NCI-H460 (cell line): ENCODE data around the gene SCN1A. TPM values are rescaled to one million over a fixed set of nuclear protein-coding genes. Genes with fewer than 3 reads are reported as not detected.
"Not testable (repeated sequence)": the region's sequence is repeated elsewhere in the genome, so short reads cannot be mapped to it uniquely, and the experiment has no call there.

ENCODE experiments used
- DNase-seq: peaks from one replicate; pipeline ENCODE4 v3.0.0-alpha.2; 2016; ENCODE audit warnings: low read depth; ENCODE audit errors: extremely low read depth
- total RNA-seq: library from RNA; depleted of rRNA; stranded (reverse); fragments of >200 nt; shearing (Covaris generic); gene quantifications from 2 replicates; pipeline ENCODE4 v1.2.3, GENCODE V29; 2014

The SCN1A gene
- total RNA-seq, 1 experiment from 2014 or later: 0.05 TPM

DNA sequence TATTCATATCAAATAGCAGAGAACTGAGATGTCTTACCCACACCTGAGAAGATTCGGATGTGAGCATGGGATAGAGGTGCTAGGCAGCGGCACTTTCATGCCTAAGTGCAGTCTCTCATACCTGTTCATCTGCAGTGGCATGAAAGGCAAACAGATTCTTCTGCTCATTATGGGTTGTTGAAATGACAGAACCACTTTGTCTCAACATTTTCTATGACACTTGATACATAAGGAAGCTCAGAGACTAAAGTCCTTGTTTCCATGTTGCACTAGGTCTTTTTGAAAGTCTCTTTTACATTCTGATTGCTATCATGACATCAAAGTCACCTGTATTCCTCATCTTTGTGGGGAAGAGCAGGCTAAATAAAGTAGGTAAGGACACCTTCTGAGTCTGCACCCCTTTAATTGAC, 8.0 kb upstream of the SCN1A start:
- no peak for DNase-seq

DNA sequence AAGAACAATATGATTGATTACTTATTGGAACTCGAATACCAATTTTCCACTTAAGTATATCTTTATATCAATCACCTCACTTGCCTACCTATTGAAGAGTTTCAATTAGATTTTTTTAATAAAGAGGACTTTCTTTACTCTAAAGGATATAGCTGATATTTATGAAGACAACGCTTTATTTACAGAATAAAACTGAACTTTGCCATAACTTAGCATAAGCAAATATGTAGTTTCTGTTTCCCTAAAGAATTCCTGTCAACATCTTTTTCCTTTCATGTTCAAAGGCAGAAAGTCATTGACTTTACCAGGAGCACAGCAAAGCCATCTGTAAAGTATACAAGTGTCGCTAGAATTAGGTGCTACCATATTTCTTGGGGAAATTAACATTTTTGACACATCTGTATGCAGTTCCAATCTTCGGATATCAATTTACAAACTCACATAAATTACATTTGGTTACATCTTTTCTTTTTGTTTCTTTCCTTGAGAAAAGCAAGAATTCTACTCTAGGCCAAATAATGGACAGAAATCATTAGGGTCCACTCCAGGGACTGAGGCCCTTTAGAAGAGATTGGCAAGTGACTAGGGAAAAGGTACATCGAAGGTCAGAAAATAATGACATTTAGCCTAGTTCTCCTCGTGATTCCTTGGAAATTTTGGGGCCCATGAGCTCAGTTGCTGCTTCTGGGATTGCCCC, 7.5 kb upstream of the SCN1A start:
- no peak for DNase-seq

DNA sequence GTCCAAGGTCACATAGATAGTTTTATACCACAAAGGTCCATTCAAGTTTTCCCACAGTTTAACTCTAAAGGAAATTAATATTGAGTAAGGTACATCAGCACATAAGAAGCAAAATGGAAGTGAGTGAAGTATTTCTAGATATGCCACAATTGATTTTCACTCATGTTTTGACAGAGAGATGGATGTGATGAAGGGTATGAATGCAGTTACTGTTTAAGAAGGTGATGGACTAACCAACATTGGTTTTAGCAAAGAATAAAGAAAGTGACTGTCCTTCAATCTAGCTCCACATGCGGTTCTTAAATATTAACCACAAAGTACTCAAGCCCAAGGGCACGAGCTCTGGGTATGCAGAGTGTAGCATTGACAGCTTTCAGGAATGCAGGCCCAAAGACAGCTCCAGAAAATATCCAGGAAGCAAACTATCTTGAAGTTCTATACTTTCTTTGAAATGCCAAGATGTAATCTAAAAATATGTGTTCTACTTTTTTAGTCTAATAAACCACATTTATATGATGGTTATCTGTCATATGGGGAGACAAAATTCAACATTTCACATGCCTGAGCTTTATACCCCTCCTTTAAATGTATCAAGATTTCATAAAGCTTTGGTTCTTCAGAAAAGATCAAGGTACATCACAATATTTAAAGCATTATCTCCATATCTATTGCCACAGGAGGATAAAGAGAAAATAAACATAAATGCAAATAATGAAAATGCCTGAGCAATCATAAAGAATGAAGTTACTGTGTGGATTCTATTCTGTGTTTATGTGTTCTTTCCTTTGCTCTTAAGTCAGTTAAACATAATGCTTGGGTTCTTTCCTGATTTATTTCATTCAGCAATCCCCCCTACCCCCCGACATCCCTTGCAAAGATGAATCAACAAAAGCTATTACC, 6.7 kb upstream of the SCN1A start:
- no peak for DNase-seq

DNA sequence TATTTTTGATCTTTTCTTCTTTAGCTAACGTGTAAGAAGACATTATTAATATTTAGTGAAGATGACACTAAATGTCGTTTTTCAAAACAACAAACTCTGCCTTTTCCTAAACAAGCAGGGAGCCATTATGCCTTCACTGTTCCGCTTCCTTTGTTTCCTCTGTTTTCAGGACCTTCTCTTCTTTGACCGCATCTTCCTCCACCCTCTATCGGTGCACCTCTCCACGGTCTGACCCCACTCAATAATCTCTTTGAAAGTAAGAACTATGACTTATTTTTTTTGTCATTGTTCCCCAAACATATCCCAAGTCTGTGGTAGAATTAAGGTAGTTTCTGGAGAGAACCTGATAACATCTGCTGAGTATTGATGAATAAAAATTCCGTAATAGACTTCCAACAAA, 5.8 kb upstream of the SCN1A start:
- DNase-seq: no peak

DNA sequence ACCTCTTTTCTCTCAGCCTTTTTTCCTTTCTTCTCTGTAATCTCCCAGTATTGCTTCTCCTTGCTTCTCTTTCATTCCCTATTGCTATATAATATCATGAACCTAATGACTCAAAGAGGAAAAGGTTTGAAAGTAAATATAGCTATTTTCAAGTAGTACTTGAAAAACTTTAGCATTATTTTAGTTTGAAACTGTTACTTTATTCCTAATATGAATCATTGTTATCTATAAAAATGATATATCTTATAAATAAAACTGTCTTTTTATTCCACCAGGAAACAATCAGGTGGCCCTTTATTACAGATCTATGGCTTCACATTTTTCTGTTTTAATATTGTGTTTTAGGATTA, 311 bp upstream of the SCN1A start:
- no peak for DNase-seq

DNA sequence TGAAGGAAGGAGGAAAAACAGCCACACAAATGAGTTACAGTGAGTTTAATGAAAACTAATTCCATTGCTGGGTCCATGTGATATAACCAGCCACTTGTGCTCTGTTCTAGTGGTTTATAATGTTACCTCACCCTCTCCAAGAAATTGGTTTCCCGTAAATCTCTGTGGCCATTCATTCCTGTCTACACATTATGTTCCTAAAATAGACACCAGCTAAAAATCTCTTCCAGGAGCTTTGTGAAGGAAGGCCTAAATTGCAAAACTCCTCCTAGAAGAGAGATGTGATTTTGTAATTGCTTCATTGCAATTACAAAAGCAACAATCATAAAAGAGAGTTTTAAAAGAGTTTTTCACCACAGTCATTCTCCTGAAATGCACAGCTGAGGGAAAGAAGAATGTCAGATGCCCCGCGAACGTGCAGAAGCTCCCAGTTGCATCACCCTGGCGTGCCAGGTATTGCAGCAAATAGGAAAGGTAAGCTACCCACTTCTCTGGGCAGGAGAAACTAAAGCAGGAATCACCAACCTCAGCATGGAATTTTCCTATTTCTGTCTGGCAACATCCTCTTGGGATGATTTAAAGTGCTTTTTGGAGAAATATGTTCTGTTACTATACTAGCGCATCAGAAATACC, 1.7 kb downstream of the SCN1A start:
- DNase-seq: no peak

DNA sequence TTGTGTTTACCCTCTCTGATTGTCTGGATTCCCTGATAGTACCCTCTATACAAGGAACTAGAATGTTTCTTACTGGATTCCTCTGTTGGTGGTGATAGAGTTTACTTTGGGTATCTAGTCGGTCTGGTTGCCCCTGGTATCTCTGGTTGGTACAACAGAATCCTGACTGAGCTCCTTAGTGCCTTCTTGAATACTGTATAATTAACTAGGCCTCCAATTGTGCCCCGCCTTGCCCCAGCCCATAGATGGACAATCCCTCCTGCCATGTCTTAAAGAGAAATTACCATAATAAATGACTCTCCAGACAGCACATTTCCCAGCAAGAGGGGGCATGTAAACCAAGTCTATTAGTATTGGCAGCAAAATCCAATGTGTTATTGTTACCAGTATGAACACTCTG, 2.3 kb downstream of the SCN1A start:
- DNase-seq: no peak

DNA sequence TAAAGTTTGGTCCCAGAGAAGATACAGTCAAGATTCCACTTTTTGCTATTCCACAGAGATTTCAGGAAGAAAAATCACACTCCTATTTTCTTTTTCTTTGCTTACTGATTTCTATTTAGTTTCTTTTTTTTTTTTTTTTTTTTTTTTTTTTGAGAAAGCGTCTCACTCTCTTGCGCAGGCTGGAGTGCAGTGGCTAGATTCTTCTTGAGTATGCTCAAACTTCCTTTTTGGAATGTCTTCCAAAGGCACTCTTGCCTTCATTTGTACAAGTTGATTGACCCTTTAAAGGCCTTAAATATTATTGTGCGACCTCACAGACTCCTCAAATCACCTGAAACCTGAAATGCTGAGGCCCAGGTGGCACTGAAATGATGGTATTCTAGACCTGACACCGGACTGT, 9.6 kb downstream of the SCN1A start:
- no peak for DNase-seq

DNA sequence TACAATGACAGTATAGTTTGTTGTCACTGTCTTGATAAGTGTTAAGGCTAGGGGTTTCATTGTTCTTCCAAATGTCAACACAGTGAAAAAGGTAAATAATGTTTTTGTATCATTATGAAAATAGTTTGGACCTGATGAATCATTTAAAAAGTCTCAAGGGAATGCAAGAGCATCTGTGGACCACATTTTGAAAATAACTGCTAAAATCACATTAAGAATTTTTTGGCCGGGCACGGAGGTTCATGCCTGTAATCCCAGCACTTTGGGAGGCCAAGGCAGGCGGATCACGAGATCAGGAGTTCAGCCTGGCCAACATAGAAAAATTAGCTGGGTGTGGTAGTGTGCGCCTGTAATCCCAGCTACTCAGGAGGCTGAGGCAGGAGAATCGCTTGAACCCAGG, 10.3 kb downstream of the SCN1A start:
- no peak for DNase-seq

DNA sequence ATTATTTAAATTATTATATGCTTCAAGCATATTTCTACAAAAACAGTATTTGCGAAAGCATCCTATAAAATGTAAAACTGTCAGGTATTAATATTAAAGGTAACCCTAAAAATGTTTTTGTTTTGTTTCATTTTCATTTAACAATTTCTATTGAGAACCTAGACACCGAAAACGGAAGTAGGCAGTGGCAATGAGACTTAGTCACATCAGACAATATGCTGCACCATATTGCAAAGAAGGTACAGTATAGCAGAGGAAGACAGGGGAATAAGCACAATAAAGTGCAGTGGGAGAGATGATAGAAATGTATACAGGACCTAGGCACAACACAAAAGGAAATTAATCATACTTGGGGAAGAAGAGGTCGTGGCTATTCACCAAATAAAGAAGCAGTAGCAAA, 12.2 kb downstream of the SCN1A start:
- DNase-seq: no peak

DNA sequence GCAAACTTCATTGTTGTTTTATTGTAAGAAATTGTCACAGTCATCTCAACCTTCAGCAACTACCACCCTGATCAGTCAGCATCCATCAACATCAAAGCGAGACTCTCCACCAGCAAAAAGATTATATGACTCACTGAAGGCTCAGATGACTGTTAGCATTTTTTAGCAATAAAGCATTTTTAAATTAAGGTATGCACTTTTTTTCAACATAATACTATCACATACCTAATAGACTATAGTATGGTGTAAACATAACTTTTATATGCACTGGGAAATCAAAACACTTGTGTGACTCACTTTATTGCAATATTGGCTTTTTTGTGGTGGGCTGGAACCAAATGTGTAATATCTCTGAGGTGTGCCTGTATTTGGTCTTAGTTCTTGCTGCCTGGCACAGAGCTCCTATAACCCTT, 15.6 kb downstream of the SCN1A start:
- no peak for DNase-seq

DNA sequence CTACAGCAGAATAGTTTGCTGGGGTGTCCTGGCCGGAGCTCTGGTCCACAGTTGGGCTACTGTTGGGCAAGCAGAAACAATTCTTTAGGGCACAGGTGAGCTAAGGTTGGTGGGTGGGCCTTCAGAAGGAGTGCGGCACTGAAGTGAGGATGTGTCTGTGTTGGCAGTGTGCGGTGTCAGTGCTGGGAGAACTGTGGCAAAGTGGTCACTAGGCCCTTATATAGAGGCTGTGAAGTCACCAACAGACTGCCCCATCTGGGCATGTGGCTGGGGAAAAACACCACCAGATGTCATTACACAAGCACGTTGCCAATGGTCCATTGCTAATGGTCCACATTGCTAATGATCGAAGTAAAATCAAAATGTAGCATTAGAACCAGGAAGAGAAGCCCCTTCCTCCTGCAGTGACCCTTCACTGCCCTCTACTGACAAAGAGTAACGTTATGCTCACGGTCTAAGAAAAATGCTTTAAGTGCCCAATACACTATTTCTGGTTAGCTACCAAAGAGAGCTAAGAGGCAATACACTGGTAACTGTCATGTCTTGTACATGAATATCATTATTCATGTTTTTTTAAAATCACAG, 21.3 kb downstream of the SCN1A start:
- peak; percentile 38 for DNase-seq

DNA sequence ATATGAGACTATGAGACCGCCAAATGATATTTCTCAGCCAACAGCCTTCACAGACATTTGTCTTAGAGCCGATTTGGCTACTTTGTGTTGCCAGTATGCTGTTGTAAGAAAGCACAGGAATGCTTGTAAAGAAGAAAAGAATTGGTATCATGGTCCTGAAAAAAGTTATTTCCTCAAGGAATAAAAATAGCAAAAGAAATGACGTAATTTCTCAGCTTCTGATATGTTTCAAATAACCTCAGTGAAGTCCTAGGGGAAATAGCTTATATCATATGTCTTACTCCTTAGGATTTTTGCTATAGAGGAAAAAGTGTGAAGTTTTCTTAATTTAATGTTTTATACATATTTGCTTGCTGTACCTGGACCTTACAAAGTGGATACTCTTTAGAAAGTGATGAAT, 23.0 kb downstream of the SCN1A start:
- no peak for DNase-seq

DNA sequence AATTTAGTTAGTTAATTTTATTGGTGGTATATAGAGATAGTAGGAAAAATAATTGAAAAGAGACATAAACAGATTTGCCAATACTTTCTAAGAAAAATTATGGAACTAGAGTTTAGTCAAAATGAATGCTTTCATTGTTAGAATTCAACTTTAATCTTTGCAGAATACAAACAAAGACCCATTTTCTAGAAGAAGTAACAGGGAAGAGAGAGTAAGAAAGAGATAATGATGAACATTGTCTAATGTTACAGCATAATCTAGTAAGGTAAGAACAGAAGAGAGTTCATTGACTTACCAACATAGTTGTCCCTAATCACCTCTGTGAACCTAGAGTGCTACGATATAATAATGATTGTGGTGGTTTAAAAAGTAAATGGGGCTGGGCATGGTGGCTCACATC, 23.7 kb downstream of the SCN1A start:
- no peak for DNase-seq

DNA sequence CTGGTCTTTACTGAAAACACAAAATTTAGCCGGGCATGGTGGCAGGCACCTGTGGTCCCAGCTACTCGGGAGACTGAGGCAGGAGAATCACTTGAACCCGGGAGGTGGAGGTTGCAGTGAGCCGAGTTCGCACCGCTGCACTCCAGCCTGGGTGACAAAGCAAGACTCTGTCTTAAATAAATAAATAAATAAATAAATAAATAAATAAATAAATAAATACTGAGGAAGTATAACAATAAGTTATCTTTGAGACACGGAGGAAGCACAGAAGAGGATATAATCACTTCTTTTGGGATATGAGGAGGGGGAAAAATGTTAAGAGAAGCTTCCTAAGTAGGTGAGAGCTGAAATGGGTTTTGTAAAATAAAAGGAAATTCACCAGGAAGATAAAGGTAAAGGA, 24.5 kb downstream of the SCN1A start:
- DNase-seq: not testable (repeated sequence)

DNA sequence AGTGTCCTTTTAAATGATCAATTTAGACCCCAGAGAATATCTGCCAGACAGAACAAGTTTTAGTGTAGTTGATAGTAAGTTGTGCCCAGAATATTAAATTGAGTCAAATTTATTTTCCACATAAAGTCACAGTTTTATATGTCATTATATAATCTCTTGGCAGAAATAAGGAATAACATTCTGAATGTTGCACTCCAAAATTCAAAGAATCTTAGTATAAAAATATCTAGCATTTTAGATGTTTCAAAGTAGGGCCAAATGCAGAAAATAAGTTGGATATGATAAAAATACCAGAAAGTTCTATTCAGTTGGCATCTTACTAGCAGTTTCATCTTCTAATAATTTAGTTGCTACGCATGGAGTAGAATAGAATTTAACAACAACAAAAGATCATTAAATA, 33.5 kb downstream of the SCN1A start:
- DNase-seq: no peak

DNA sequence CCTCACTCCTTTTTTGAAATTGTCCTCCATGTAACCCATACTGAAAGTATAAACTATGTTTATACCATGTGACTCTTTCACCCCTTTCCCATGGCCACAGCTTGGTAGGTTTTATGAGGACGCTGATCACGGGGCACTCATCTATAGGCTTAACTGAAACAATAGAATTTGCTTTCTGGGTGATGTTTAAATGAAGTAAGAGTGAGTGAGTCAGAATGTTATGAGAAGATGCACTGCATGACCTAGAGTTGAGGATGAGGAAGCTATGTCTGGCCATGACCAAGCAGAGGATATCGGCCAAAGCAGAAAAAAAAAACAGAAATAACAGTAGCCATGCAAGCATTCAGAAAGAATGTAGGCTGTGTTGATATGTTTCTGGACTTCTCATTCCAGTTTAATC, 34.9 kb downstream of the SCN1A start:
- DNase-seq: no peak

DNA sequence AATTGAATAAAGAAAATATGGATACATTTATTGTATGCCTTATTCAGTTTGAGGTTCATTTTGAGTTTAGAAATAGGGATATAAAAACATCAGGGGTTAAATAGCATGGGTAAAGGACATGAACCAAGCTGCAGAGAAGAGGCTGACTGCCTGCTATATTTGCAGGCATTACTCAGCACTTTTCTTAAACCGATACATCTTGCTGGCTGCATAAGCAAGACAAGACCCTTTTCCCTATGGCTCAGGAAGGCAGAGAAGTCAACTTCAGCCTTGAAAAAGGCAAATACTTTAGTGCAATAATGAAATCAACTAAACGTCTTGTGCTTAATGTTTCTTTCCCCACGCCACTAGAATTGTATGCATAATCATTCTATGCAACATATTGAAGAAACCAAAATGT, 36.4 kb downstream of the SCN1A start:
- peak; percentile 40 for DNase-seq

DNA sequence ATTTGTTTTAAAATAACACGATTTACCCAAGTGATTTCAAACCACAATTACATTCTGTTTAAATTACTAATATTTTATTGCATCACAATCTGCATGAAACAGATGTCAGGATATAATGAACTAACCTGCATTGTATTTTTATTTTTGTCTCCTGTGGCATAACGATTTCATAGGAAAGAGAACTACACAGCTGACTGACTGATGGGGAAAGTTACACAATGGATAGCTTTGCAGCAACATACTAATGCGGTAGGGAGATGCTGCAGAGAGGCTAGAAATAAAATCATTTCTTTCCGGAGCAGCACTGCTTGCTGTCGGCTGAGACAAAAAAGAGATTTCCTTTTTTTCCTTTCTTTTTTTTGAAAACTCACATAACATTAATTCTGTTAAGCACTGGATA, 36.9 kb downstream of the SCN1A start:
- no peak for DNase-seq

DNA sequence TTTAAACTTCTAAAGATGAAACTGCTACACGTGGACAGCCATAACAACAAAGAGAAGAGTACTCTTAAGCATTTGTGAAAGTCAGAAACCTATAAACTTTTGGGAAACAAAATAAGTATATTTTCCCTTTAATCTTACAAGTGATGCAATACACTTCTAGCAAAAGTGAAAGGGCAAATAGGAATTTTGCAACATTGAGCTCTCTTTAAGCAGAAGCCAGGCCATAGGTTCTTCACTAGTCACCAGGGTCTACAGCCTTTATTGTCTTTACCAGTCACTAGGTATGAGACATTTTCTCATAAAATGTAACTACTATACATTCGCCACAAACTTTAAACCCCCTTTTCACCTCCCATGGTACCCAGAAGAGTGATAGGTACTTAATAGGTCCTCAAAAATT, 37.5 kb downstream of the SCN1A start:
- DNase-seq: no peak

DNA sequence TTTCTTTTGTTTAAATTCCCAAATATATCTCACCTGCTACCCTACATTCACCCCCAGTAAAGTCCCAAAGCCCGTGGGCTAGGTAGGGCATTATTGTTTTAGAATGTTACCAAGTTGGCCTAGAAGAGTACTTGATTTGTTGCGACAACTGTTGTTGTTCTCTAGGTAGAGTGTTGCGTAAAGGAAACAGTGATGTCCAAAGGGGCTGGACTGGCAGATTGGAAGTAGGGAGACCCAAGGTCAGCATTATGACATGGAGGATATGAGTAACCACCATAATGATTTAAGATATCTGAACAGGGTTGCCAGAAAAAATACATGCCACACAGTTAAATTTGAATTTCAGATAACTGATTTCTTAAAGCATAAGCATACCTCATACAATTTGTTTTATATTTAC, 39.2 kb downstream of the SCN1A start:
- no peak for DNase-seq

DNA sequence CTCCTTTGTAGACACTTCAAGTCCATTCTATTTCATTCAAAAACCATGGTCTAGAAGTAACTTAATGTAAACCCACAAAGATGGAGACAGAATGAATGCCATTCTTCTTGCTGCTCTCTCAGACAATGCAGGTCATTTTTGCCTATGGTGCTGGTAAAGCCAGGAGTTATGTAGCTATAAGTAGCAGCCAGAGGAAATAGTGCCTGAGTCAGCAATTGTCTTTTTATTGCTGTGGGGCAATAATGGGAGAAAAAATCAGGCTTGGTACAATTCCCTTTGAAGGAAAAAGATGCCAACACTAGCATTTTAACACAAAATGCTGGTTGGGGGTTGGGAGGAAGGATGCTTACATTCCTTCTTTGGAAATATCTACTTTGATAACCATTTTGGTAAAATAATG, 43.5 kb downstream of the SCN1A start:
- DNase-seq: no peak
